SU-DHL-6 (cell line): Measurements from ENCODE around the gene AP2A2.

Source experiments
- H2AFZ ChIP-seq: fragments of 200-600 bp; sonication (generic); 2 replicates; pipeline ENCODE4 v1.6.1; 2014; ENCODE audit warnings: low read depth, mild to moderate bottlenecking, moderate library complexity, mixed read lengths, antibody characterized with exemption, low read length; ENCODE audit not compliant: severe bottlenecking
- H3F3A ChIP-seq: fragments of 200-600 bp; shearing (Covaris generic); 2 replicates; pipeline ENCODE4 v1.6.0; 2016; ENCODE audit warnings: antibody characterized with exemption, mild to moderate bottlenecking; ENCODE audit not compliant: insufficient read depth
- H3K27ac ChIP-seq: fragments of 200-600 bp; sonication (generic); 2 replicates; pipeline ENCODE4 v1.5.1; 2016; ENCODE audit warnings: low read depth, mild to moderate bottlenecking, low read length, moderate library complexity, mixed read lengths
- H3K27me3 ChIP-seq: fragments of 200-600 bp; sonication (generic), shearing (Covaris generic); 2 replicates; pipeline ENCODE4 v1.6.0; 2014; ENCODE audit warnings: mild to moderate bottlenecking, low read length
- H3K36me3 ChIP-seq: fragments of 200-600 bp; sonication (generic); 2 replicates; pipeline ENCODE4 v1.6.1; 2014; ENCODE audit warnings: mild to moderate bottlenecking, low read length, mixed read lengths
- H3K4me2 ChIP-seq: fragments of 300-600, 200-600 bp; shearing (Covaris generic), sonication (generic); 2 replicates; pipeline ENCODE4 v1.6.0; 2014; ENCODE audit warnings: low read length, low read depth, mild to moderate bottlenecking; ENCODE audit not compliant: poor library complexity, severe bottlenecking
- H3K4me3 ChIP-seq: fragments of 200-600 bp; sonication (generic); 2 replicates; pipeline ENCODE4 v1.5.1; 2014; ENCODE audit warnings: antibody characterized with exemption, low read length, mild to moderate bottlenecking, mixed read lengths; ENCODE audit not compliant: insufficient read depth, poor library complexity, severe bottlenecking
- H3K79me2 ChIP-seq: fragments of 200-600 bp; sonication (generic); 2 replicates; pipeline ENCODE4 v1.6.1; 2014; ENCODE audit warnings: mild to moderate bottlenecking, low read length, moderate library complexity; ENCODE audit not compliant: insufficient read depth
- H3K9ac ChIP-seq: fragments of 200-600 bp; sonication (generic); 2 replicates; pipeline ENCODE4 v1.7.0; 2014; ENCODE audit warnings: mild to moderate bottlenecking, low read length
- H3K9me2 ChIP-seq: fragments of 200-600 bp; sonication (generic); replicated peaks from 2 replicates; pipeline ENCODE4 v1.6.1; 2014; ENCODE audit warnings: low read length; ENCODE audit not compliant: insufficient read depth
- H3K9me3 ChIP-seq: fragments of 200-600 bp; sonication (generic); 2 replicates; pipeline ENCODE4 v1.6.1; 2014; ENCODE audit warnings: low read length, mixed read lengths; ENCODE audit not compliant: insufficient read depth
- H4K20me1 ChIP-seq: fragments of 200-600 bp; sonication (generic); 2 replicates; pipeline ENCODE4 v1.6.1; 2014; ENCODE audit warnings: low read depth, mild to moderate bottlenecking, antibody characterized with exemption, low read length, moderate library complexity, mixed read lengths
- EZH2phosphoT487 ChIP-seq: fragments of 200-600 bp; sonication (generic), shearing (Covaris generic); conservative IDR thresholded peaks from 2 replicates; pipeline ENCODE4 v1.6.1; 2018; ENCODE audit warnings: mild to moderate bottlenecking, antibody characterized with exemption, low read length, moderate library complexity, mixed read lengths
- TF ChIP-seq, protein P1 (sequence below): fragments of 200-600 bp; sonication (generic); IDR thresholded peaks from one replicate; pipeline ENCODE4 v1.5.1; 2017; ENCODE audit warnings: antibody characterized with exemption, mild to moderate bottlenecking, low read length, moderate library complexity; ENCODE audit not compliant: insufficient read depth, poor library complexity, severe bottlenecking

Gene AP2A2

DNA sequence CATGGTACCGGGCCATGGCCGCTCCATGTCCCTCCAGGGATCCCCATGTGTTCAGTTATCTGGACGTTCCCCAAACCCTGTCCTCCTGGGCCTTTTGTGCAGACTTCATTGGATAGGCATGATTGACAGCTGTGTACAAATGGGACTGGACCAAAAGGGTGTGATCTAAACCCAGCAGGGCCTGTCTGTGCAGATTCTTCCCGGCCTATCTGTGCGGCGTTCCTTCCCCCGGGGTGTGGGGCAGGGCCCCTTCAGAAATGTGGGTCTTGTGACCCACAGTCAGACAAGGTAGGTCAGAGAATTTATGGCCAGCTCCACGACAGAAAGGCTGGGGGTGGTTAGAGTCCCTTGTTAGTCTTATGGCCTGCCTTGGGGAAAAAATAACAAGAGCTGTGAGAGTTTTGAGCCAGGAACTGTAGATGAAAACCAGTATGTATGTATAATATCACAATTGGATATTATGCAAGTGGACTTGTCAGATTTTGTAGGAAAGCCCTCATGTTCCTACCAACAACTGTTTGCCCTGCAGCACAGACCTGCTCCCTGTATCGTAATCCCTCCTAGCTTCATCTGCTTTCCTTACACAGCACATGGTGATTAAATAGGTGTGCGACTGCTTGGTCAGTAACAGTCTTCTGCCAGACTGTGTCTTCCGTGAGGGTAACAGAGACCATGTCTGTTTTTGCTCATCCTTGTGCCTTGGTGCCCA, 31.7 kb downstream of the AP2A2 start:
- no peaks in the 10 kb centered on the region for H3K9me3 ChIP-seq
- no peak overlapping the region for H3K4me2 ChIP-seq
- no peaks in the 10 kb centered on the region for H4K20me1 ChIP-seq
- H3K9me2 ChIP-seq = no peaks in the 10 kb centered on the region
- TF ChIP-seq, protein P1, sequence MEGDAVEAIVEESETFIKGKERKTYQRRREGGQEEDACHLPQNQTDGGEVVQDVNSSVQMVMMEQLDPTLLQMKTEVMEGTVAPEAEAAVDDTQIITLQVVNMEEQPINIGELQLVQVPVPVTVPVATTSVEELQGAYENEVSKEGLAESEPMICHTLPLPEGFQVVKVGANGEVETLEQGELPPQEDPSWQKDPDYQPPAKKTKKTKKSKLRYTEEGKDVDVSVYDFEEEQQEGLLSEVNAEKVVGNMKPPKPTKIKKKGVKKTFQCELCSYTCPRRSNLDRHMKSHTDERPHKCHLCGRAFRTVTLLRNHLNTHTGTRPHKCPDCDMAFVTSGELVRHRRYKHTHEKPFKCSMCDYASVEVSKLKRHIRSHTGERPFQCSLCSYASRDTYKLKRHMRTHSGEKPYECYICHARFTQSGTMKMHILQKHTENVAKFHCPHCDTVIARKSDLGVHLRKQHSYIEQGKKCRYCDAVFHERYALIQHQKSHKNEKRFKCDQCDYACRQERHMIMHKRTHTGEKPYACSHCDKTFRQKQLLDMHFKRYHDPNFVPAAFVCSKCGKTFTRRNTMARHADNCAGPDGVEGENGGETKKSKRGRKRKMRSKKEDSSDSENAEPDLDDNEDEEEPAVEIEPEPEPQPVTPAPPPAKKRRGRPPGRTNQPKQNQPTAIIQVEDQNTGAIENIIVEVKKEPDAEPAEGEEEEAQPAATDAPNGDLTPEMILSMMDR = no peak
- no peak for TF ChIP-seq EZH2phosphoT487
- no peaks in the 10 kb centered on the region for H3K36me3 ChIP-seq
- H3K27ac ChIP-seq = no peak overlapping the region
- H3K79me2 ChIP-seq = peaks cover 44% of the 10 kb centered on the region; the same call in 1 of the 2 replicates
- H3K27me3 ChIP-seq = no peaks in the 10 kb centered on the region
- H3K4me3 ChIP-seq = no peak overlapping the region
- no peaks in the 10 kb centered on the region for H3F3A ChIP-seq
- no peak overlapping the region for H3K9ac ChIP-seq
- H2AFZ ChIP-seq = no peak overlapping the region

DNA sequence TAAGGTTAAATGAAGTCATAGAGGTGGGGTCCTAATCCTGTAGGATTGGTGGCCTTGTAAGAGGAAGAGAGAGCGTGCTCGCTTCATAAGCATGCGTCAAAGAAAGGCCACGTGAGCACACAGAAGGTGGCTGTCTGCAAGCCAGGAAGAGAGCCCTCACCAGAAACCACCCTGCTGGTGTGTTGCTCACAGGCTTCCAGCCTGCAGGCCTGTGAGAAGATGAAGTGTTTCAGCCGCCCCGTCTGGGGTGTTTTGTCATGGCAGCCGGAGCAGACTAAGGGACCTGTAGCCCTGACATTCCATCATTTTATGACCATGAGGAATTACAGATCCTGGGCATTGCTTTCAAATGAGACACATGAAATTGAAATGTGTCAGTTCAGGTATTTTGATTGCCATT, 32.4 kb downstream of the AP2A2 start:
- H4K20me1 ChIP-seq = no peaks in the 10 kb centered on the region
- no peaks in the 10 kb centered on the region for H3K9me2 ChIP-seq
- no peaks in the 10 kb centered on the region for H3K27me3 ChIP-seq
- H3K79me2 ChIP-seq = peaks cover 44% of the 10 kb centered on the region; the same call in 1 of the 2 replicates
- H3K36me3 ChIP-seq = no peaks in the 10 kb centered on the region
- H3K4me2 ChIP-seq = no peak overlapping the region
- no peaks in the 10 kb centered on the region for H3K9me3 ChIP-seq
- no peaks in the 10 kb centered on the region for H3F3A ChIP-seq
- no peak overlapping the region for H3K9ac ChIP-seq
- TF ChIP-seq, protein P1 = no peak
- no peak for TF ChIP-seq EZH2phosphoT487
- no peak overlapping the region for H3K27ac ChIP-seq
- H2AFZ ChIP-seq = no peak overlapping the region
- no peak overlapping the region for H3K4me3 ChIP-seq

DNA sequence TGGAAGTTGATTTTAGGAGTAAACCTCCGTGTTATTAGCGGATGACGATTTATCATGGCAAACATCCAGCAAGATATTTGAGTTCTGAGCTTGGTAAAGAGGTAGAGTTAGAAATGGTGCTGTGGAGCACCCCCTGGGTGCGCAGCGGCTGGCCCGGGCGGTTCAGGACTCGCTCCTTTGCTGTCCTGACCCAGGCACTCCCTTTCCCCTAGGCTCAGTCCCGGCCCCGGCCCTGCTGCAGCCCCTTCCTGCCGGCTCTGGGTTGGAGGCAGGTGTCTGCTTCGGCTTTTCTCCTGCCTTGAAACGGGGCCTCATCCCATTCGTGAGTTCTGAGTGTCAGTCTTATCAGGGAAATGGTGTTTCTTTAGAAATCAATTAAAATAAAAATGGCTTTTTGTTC, 33.4 kb downstream of the AP2A2 start:
- Histone ChIP-seq H3K27me3 (no peaks in the 10 kb centered on the region), H3K4me2 (no peak overlapping the region), H3K9me2 (no peaks in the 10 kb centered on the region), H3K4me3 (no peak overlapping the region), H4K20me1 (no peaks in the 10 kb centered on the region), H3K27ac (no peak overlapping the region), H3K79me2 (peaks cover 42% of the 10 kb centered on the region; the same call in 1 of the 2 replicates), H3K36me3 (no peaks in the 10 kb centered on the region), H3K9ac (no peak overlapping the region), H3K9me3 (no peaks in the 10 kb centered on the region), H2AFZ (no peak overlapping the region), H3F3A (no peaks in the 10 kb centered on the region)
- TF ChIP-seq, protein P1 = no peak
- TF ChIP-seq EZH2phosphoT487 = no peak
